IMR-90 (cell line): ENCODE results near the gene AGAP1. TPM values are rescaled to one million over a fixed set of nuclear protein-coding genes. Genes with fewer than 3 reads are reported as not detected.

ENCODE experiments used
- ATAC-seq: fragments of 200-7000 bp; cut with Tn5 transposase; 2 replicates; pipeline ENCODE4 v1.9.1; 2020; ENCODE audit warnings: low read depth, mild to moderate bottlenecking, moderate library complexity
- BruUV-seq: library from RNA; stranded (reverse); fragments of 400-500 nt; replicated peaks from 2 replicates; lab custom pipeline; 2021; lab: Mats Ljungman, UMichigan
- CTCF ChIA-PET: fragments of 300-600 bp; formaldehyde crosslinking; extraction: SDS; loops from one replicate; lab custom pipeline; 2021; ENCODE audit warnings: antibody characterized with exemption; lab: Yijun Ruan, JAX
- POLR2A ChIA-PET: fragments of 300-600 bp; sonication (Branson Sonifier 250); formaldehyde crosslinking; loops from one replicate; lab custom pipeline; 2022; ENCODE audit warnings: antibody characterized with exemption; ENCODE audit not compliant: unreplicated experiment; lab: Charles Lee
- DNase-seq: peaks from one replicate; pipeline ENCODE4 v3.0.0; 2013
- H2AFZ ChIP-seq: replicated peaks from 2 replicates; pipeline ENCODE3; 2013; ENCODE audit warnings: low read length, mild to moderate bottlenecking; ENCODE audit not compliant: poor library complexity
- H2AK5ac ChIP-seq: 2 replicates; pipeline ENCODE4 v1.6.1; 2013; ENCODE audit warnings: low read depth, low read length, inconsistent platforms
- H2AK9ac ChIP-seq: replicated peaks from 2 replicates; pipeline ENCODE3; 2013; ENCODE audit warnings: mild to moderate bottlenecking, low read depth, low read length, moderate library complexity; ENCODE audit not compliant: poor library complexity
- H2BK120ac ChIP-seq: 2 replicates; pipeline ENCODE4 v1.6.1; 2013; ENCODE audit warnings: low read depth, low read length, inconsistent platforms
- H2BK15ac ChIP-seq: 3 replicates; pipeline ENCODE4 v1.6.1; 2013; ENCODE audit warnings: low read depth, low read length, inconsistent platforms
- H2BK20ac ChIP-seq: 2 replicates; pipeline ENCODE4 v1.6.1; 2013; ENCODE audit warnings: low read depth, mild to moderate bottlenecking, inconsistent platforms, low read length, moderate library complexity
- H2BK5ac ChIP-seq: 2 replicates; pipeline ENCODE4 v1.6.1; 2013; ENCODE audit warnings: mild to moderate bottlenecking, low read depth, low read length, inconsistent platforms; ENCODE audit not compliant: poor library complexity, severe bottlenecking
- H3K14ac ChIP-seq: replicated peaks from 2 replicates; pipeline ENCODE4 v1.6.1; 2013; ENCODE audit warnings: low read depth, low read length, inconsistent platforms
- H3K18ac ChIP-seq: 2 replicates; pipeline ENCODE4 v1.6.1; 2013; ENCODE audit warnings: low read depth, low read length, control low read depth
- H3K23ac ChIP-seq: 2 replicates; pipeline ENCODE4 v1.6.1; 2013; ENCODE audit warnings: low read depth, low read length, inconsistent platforms
- H3K27ac ChIP-seq: 2 replicates; pipeline ENCODE4 v1.5.1; 2013; ENCODE audit warnings: mild to moderate bottlenecking, control low read depth, low read length; ENCODE audit not compliant: insufficient read depth
- H3K27me3 ChIP-seq: 2 replicates; pipeline ENCODE4 v1.6.1; 2013; ENCODE audit warnings: low read length; ENCODE audit not compliant: control insufficient read depth, insufficient read depth
- H3K36me3 ChIP-seq: 2 replicates; pipeline ENCODE4 v1.6.1; 2013; ENCODE audit warnings: low read length, mixed read lengths; ENCODE audit not compliant: control insufficient read depth, insufficient read depth
- H3K4ac ChIP-seq: 2 replicates; pipeline ENCODE4 v1.6.1; 2013; ENCODE audit warnings: low read depth, low read length, inconsistent platforms
- H3K4me1 ChIP-seq: 2 replicates; pipeline ENCODE4 v1.6.1; 2013; ENCODE audit warnings: low read length, mixed read lengths; ENCODE audit not compliant: control insufficient read depth, insufficient read depth
- H3K4me2 ChIP-seq: 2 replicates; pipeline ENCODE4 v1.6.1; 2013; ENCODE audit warnings: low read depth, mild to moderate bottlenecking, control low read depth, low read length, moderate library complexity
- H3K4me3 ChIP-seq: 2 replicates; pipeline ENCODE4 v1.5.1; 2013; ENCODE audit warnings: low read depth, mild to moderate bottlenecking, control low read depth, low read length, moderate library complexity; ENCODE audit not compliant: insufficient read depth
- H3K56ac ChIP-seq: 2 replicates; pipeline ENCODE4 v1.6.1; 2013; ENCODE audit warnings: low read length, inconsistent platforms; ENCODE audit not compliant: insufficient read depth; ENCODE audit errors: extremely low read depth
- H3K79me1 ChIP-seq, 2 experiments: 2 replicates each; pipeline ENCODE4 v1.6.1; 2013; ENCODE audit warnings: low read length in 2 of 2, inconsistent platforms in 1 of 2, low read depth in 1 of 2
- H3K9ac ChIP-seq: 2 replicates; pipeline ENCODE4 v1.6.1; 2013; ENCODE audit warnings: low read depth, low read length, control low read depth
- H3K9me1 ChIP-seq: 2 replicates; pipeline ENCODE4 v1.6.1; 2013; ENCODE audit warnings: low read length, inconsistent platforms; ENCODE audit not compliant: insufficient read depth
- H3K9me3 ChIP-seq: 2 replicates; pipeline ENCODE4 v1.6.1; 2013; ENCODE audit warnings: low read length; ENCODE audit not compliant: control insufficient read depth, insufficient read depth
- H4K20me1 ChIP-seq: 2 replicates; pipeline ENCODE4 v1.6.1; 2013; ENCODE audit warnings: low read length, inconsistent platforms; ENCODE audit not compliant: insufficient read depth
- H4K5ac ChIP-seq: 2 replicates; pipeline ENCODE4 v1.6.1; 2013; ENCODE audit warnings: mild to moderate bottlenecking, low read depth, low read length, control low read depth
- H4K8ac ChIP-seq, 2 experiments: 2 replicates each; pipeline ENCODE4 v1.6.1; 2013; ENCODE audit warnings: low read depth in 2 of 2, low read length in 2 of 2, control low read depth in 1 of 2, inconsistent platforms in 1 of 2
- H4K91ac ChIP-seq: 2 replicates; pipeline ENCODE4 v1.6.1; 2013; ENCODE audit warnings: low read depth, low read length, inconsistent platforms; ENCODE audit not compliant: insufficient read depth
- CHD1 ChIP-seq: IDR thresholded peaks from 2 replicates; pipeline ENCODE4 v1.6.1; 2012; ENCODE audit warnings: low read depth, low read length, improper control_type of control experiment
- ELK1 ChIP-seq: fragments of 150-350 bp; IDR thresholded peaks from 2 replicates; pipeline ENCODE4 v1.6.1; 2016; ENCODE audit warnings: low read depth, mild to moderate bottlenecking, low read length, moderate library complexity, borderline replicate concordance
- FOS ChIP-seq: fragments of 150-350 bp; IDR thresholded peaks from 2 replicates; pipeline ENCODE4 v1.6.1; 2016; ENCODE audit warnings: low read depth, low read length
- MAFK ChIP-seq: IDR thresholded peaks from 2 replicates; pipeline ENCODE4 v1.6.1; 2012; ENCODE audit warnings: low read depth, low read length, improper control_type of control experiment
- MAZ ChIP-seq: IDR thresholded peaks from 2 replicates; pipeline ENCODE4 v1.6.1; 2012; ENCODE audit warnings: low read depth, mild to moderate bottlenecking, low read length, improper control_type of control experiment, moderate library complexity, borderline replicate concordance
- NFE2L2 ChIP-seq: fragments of 150-350 bp; IDR thresholded peaks from 2 replicates; pipeline ENCODE4 v1.6.1; 2016; ENCODE audit warnings: low read depth, mild to moderate bottlenecking, low read length
- POLR2A ChIP-seq: IDR thresholded peaks from 2 replicates; pipeline ENCODE4 v1.6.1; 2012; ENCODE audit warnings: mild to moderate bottlenecking, low read depth, low read length
- SMC3 ChIP-seq: fragments of 150-350 bp; IDR thresholded peaks from 2 replicates; pipeline ENCODE4 v1.6.1; 2016; ENCODE audit warnings: low read depth, mild to moderate bottlenecking, antibody characterized with exemption, low read length, moderate library complexity
- whole genome bisulfite sequencing, 2 experiments: methylation state at CpG; one replicate each; pipeline versions ENCODE4 v1.1.5 to v1.1.7; 2013; ENCODE audit warnings: missing lambda C conversion rate in 2 of 2; ENCODE audit not compliant: insufficient read length in 1 of 2; ENCODE audit errors: extremely low coverage in 2 of 2; 5-methylcytosine and 5-hydroxymethylcytosine counted together
- dilution Hi-C: fragments of 300-500 bp; cut with HindIII; formaldehyde crosslinking; loops from one replicate; pipeline ENCODE4 v1.14.3; 2018; ENCODE audit warnings: low sequenced_read_pairs; ENCODE audit not compliant: unreplicated experiment
- in situ Hi-C: fragments of 300-500 bp; cut with MboI; formaldehyde crosslinking; loops from 3 replicates; pipeline ENCODE4 v1.14.3; 2019; ENCODE audit warnings: low sequenced_read_pairs, inconsistent platforms, mixed read lengths
- intact Hi-C: fragments of 100-400 bp; cut with micrococcal nuclease; formaldehyde crosslinking; loops from 2 replicates; pipeline ENCODE4 v1.10.0; 2022
- polyA plus RNA-seq, 3 experiments: library from polyadenylated mRNA; depleted of rRNA; stranded (reverse); fragments of >200 nt; gene quantifications; 2 replicates each; pipeline ENCODE4 v1.2.3, GENCODE V29; 2012; ENCODE audit warnings: low replicate concordance in 1 of 3
- total RNA-seq: library from RNA; depleted of rRNA; stranded (reverse); fragments of >200 nt; gene quantifications from 2 replicates; pipeline ENCODE4 v1.2.3, GENCODE V29; 2012

AGAP1 gene
- total and polyA plus RNA-seq, 2 of the 4 experiments (the other 2 are of a cell fraction) = 15.1 to 16.4 TPM

- in situ Hi-C loops (loop anchor here (5.0 to 25.0 kb wide), 2 partner anchors 436 to 1046 kb away; no protein-coding TSS in a partner anchor), dilution Hi-C loops (no loop called here)
Measured at GRCh38 chr2:235583144-235583543, 89.3 kb downstream of the AGAP1 start.

More at GRCh38 chr2:235583144-235583543, 89.3 kb downstream of the AGAP1 start:
- peaks cover 10% of the 10 kb centered on the region for H3K9me1 ChIP-seq
- no peaks in the 10 kb centered on the region for H3K9me3 ChIP-seq
- BruUV-seq = no TSS peak
- no peak overlapping the region for H2BK15ac ChIP-seq
- ATAC-seq (no peak), DNase-seq (no peak)
- intact Hi-C loops = loop anchor here (5.0 kb wide), 1 partner anchor 1031 kb away; no protein-coding TSS in a partner anchor
- no peak overlapping the region for H3K4ac ChIP-seq
- ChIA-PET CTCF (interaction anchor here (0.9 kb wide), 1 partner anchor 11 kb away, joined by 3 read pairs; no protein-coding TSS in a partner anchor), POLR2A (no interaction called here)
- H3K36me3 ChIP-seq = no peaks in the 10 kb centered on the region
- no peak overlapping the region for H2BK5ac ChIP-seq
- H3K79me1 ChIP-seq = peaks cover 30 to 67% of the 10 kb centered on the region in 2 experiments
- no peak overlapping the region for H2BK20ac ChIP-seq
- no peak overlapping the region for H3K56ac ChIP-seq
- H3K27ac ChIP-seq = no peak overlapping the region
- H4K20me1 ChIP-seq = peaks cover 50% of the 10 kb centered on the region
- no peak overlapping the region for H3K18ac ChIP-seq
- H3K4me3 ChIP-seq = no peak overlapping the region
- no peaks in the 10 kb centered on the region for H3K27me3 ChIP-seq
- no peak overlapping the region for H2AK9ac ChIP-seq
- H3K4me2 ChIP-seq = no peak overlapping the region
- no peak overlapping the region for H3K23ac ChIP-seq
- WGBS, 2 experiments = 86% methylated on average over 1 of the region's 6 CpGs; no CpG with 5 or more reads in 1 of the 2 experiments
- H3K9ac ChIP-seq = no peak overlapping the region
- no peaks in the 10 kb centered on the region for H3K4me1 ChIP-seq
- TF ChIP-seq ELK1 = no peak
- no peak for TF ChIP-seq SMC3
- no peak for TF ChIP-seq POLR2A
- TF ChIP-seq NFE2L2 = no peak
- TF ChIP-seq FOS = no peak
- no peak for TF ChIP-seq MAZ
- no peak for TF ChIP-seq CHD1
- no peak for TF ChIP-seq MAFK
- no peak overlapping the region for H2AK5ac ChIP-seq
- no peak overlapping the region for H4K91ac ChIP-seq
- no peak overlapping the region for H4K8ac ChIP-seq
- H4K5ac ChIP-seq = no peak overlapping the region
- H3K14ac ChIP-seq = no peak overlapping the region
- no peak overlapping the region for H2BK120ac ChIP-seq
- no peak overlapping the region for H2AFZ ChIP-seq
